DND-41 (cell line): ENCODE results near the gene BORCS6.
A peak's percentile ranks its signal among the peaks of the same experiment; 100 is the strongest.

Experiments
- ATAC-seq: fragments of 200-7000 bp; cut with Tn5 transposase; 3 replicates; pipeline ENCODE4 v1.9.1; 2021; ENCODE audit warnings: low read depth; ENCODE audit not compliant: insufficient read depth
- DNase-seq: peaks from one replicate; pipeline ENCODE4 v3.0.0-alpha.2; 2020
- H2AFZ ChIP-seq: 2 replicates; pipeline ENCODE4 v1.6.0; 2012; ENCODE audit warnings: low read depth, low read length
- H3K27ac ChIP-seq: 2 replicates; pipeline ENCODE4 v1.5.1; 2012; ENCODE audit warnings: low read length, inconsistent platforms
- H3K27me3 ChIP-seq: fragments of 200-600 bp; sonication (generic); 2 replicates; pipeline ENCODE4 v1.6.0; 2012; ENCODE audit warnings: low read length, mild to moderate bottlenecking, inconsistent platforms; ENCODE audit not compliant: insufficient read depth, poor library complexity
- H3K36me3 ChIP-seq: 2 replicates; pipeline ENCODE4 v1.5.1; 2012; ENCODE audit warnings: low read length, inconsistent platforms; ENCODE audit not compliant: insufficient read depth
- H3K4me1 ChIP-seq: 2 replicates; pipeline ENCODE4 v1.5.1; 2012; ENCODE audit warnings: mild to moderate bottlenecking, low read length; ENCODE audit not compliant: insufficient read depth
- H3K4me2 ChIP-seq: 2 replicates; pipeline ENCODE4 v1.6.0; 2012; ENCODE audit warnings: mild to moderate bottlenecking, moderate library complexity, low read length, inconsistent platforms; ENCODE audit not compliant: insufficient read depth
- H3K4me3 ChIP-seq, 2 experiments: fragments of 200-600 bp in 1 of 2; shearing (Covaris generic) in 1 of 2; 2 replicates each; pipeline ENCODE4 v1.5.1; 2012 to 2016; ENCODE audit warnings: inconsistent platforms in 2 of 2, low read length in 2 of 2, mild to moderate bottlenecking in 2 of 2, low read depth in 1 of 2, moderate library complexity in 1 of 2
- H3K79me2 ChIP-seq: 2 replicates; pipeline ENCODE4 v1.6.0; 2012; ENCODE audit warnings: low read length, inconsistent platforms; ENCODE audit not compliant: insufficient read depth
- H3K9ac ChIP-seq: 2 replicates; pipeline ENCODE4 v1.6.0; 2012; ENCODE audit warnings: low read depth, mild to moderate bottlenecking, inconsistent platforms, low read length, moderate library complexity
- H3K9me3 ChIP-seq: 2 replicates; pipeline ENCODE4 v1.5.1; 2012; ENCODE audit warnings: low read length, moderate library complexity, mild to moderate bottlenecking, inconsistent platforms; ENCODE audit not compliant: insufficient read depth, severe bottlenecking
- H4K20me1 ChIP-seq: 2 replicates; pipeline ENCODE4 v1.6.0; 2012; ENCODE audit warnings: low read length; ENCODE audit not compliant: insufficient read depth
- EZH2 ChIP-seq: IDR thresholded peaks from 3 replicates; pipeline ENCODE4 v1.6.1; 2012; ENCODE audit warnings: borderline replicate concordance, low read depth, mild to moderate bottlenecking, moderate library complexity, low read length, inconsistent platforms; ENCODE audit not compliant: severe bottlenecking
- TF ChIP-seq, protein P1 (sequence below): IDR thresholded peaks from 2 replicates; pipeline ENCODE4 v1.5.1; 2012; ENCODE audit warnings: borderline replicate concordance, low read length, moderate library complexity, mild to moderate bottlenecking; ENCODE audit not compliant: poor library complexity, severe bottlenecking; ENCODE audit errors: extremely low read depth

BORCS6 gene

DNA sequence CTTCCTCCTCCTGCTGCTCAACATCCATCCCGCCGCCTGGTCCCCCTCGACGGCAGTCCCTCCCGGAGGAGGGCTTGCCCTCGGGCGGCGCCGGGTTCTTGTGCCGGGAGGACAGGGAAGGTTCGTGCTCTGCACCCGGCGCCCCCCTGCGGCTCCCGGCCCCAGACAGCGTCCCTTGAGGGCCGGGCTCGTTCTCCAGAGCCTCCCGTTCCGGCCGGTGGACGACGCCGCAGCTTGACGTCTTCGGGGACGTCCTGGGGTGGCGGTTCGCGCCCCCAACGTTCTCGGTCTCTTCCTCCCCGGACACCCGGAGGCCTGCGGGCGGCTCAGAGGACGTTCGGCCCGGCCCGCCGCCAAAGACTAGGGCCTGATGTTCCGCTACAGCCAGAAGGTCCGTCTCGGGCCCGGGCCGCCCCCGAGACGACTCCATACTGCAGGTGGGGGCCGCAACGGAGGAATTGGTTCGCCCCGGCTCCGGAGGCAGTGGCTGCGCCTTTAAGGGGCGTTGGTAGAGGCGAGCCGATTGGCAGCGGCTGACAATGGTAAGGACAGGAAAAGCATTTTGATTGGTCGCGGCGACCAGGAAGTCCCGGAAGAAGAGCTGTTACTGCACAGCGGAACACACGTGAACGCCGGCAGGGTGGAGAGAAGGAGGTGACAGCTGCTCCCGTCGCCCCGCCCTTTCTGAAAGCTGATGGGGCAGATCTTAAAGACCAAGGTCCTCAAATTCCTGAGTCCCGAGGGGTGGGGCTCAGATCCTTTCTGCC, at the start of gene BORCS6:
Gene BORCS6, minus strand, starts transcription at position 470 of the 767 bp plus-strand sequence. Its CDS starts 40 bp downstream, at position 430.
- Histone ChIP-seq H3K27ac (peak within 1 kb of the TSS; percentile 99), H4K20me1 (peaks cover 13% of the 10 kb centered on the region), H3K79me2 (peaks cover 17% of the 10 kb centered on the region), H3K27me3 (no peaks in the 10 kb centered on the region), H3K9me3 (no peaks in the 10 kb centered on the region), H3K9ac (peak within 1 kb of the TSS; percentile 70), H3K36me3 (no peaks in the 10 kb centered on the region; the same call in 1 of the 2 replicates), H3K4me3 (peak within 1 kb of the TSS; percentile 70 to 80), H3K4me2 (peak within 1 kb of the TSS; percentile 91), H3K4me1 (peaks cover 72% of the 10 kb centered on the region), H2AFZ (peak within 1 kb of the TSS; percentile 77)
- TF ChIP-seq, protein P1, sequence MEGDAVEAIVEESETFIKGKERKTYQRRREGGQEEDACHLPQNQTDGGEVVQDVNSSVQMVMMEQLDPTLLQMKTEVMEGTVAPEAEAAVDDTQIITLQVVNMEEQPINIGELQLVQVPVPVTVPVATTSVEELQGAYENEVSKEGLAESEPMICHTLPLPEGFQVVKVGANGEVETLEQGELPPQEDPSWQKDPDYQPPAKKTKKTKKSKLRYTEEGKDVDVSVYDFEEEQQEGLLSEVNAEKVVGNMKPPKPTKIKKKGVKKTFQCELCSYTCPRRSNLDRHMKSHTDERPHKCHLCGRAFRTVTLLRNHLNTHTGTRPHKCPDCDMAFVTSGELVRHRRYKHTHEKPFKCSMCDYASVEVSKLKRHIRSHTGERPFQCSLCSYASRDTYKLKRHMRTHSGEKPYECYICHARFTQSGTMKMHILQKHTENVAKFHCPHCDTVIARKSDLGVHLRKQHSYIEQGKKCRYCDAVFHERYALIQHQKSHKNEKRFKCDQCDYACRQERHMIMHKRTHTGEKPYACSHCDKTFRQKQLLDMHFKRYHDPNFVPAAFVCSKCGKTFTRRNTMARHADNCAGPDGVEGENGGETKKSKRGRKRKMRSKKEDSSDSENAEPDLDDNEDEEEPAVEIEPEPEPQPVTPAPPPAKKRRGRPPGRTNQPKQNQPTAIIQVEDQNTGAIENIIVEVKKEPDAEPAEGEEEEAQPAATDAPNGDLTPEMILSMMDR = no peak
- TF ChIP-seq EZH2 = no peak
- DNase-seq = peak; percentile 98
- peak; percentile 76 for ATAC-seq

DNA sequence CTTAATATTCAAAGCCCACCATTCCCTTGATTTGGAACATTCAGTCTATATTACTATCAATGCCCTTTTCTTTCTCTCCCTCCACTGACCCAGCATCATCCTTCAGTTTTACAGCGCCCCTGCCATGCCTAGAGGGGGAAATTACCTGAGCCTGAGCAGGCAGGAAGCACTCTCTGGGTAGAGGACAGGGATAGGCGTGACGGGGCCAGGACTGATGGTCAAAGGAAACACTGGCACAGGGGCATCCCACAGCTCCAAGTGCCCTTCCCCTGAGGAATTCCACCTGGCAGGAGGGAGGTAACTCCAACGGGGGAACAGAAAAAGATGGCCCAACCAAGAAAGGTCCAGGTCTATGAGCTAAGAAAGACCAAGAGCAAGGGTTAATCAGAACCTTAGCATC, 47.9 kb upstream of the BORCS6 start:
- Histone ChIP-seq H3K79me2 (peaks cover 26% of the 10 kb centered on the region), H3K9me3 (no peaks in the 10 kb centered on the region), H4K20me1 (peaks cover 3% of the 10 kb centered on the region; the same call in 1 of the 2 replicates), H3K27ac (no peak overlapping the region), H3K27me3 (no peaks in the 10 kb centered on the region), H2AFZ (no peak overlapping the region), H3K4me3 (no peak overlapping the region), H3K4me2 (no peak overlapping the region), H3K4me1 (no peaks in the 10 kb centered on the region), H3K36me3 (peaks cover 92% of the 10 kb centered on the region), H3K9ac (no peak overlapping the region)
- no peak for DNase-seq
- no peak for TF ChIP-seq EZH2
- TF ChIP-seq, protein P1 = no peak
- ATAC-seq = no peak

DNA sequence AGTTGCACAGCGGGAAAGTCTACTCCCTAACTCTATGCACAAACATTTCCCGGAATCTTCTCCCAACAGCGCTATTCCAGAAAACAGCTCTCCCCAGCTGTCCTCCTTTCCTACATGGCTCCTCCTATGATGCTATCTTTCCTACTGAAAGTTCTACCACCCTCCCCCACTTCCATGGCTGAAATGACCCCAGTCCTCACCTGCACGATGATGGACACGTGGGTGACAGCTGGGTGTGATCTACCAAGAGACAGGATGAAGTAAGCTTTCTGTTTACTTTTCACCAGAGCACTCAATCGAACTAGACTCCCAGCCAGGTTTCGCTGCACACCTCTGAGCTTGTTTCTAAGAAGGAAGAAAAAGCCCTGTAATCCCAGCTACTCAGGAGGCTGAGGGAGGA, 47.2 kb upstream of the BORCS6 start:
- H2AFZ ChIP-seq = no peak overlapping the region
- peaks cover 19% of the 10 kb centered on the region for H3K79me2 ChIP-seq
- peaks cover 3% of the 10 kb centered on the region; the same call in 1 of the 2 replicates for H4K20me1 ChIP-seq
- H3K27ac ChIP-seq = no peak overlapping the region
- H3K9me3 ChIP-seq = no peaks in the 10 kb centered on the region
- DNase-seq = no peak
- H3K4me2 ChIP-seq = no peak overlapping the region
- H3K9ac ChIP-seq = no peak overlapping the region
- H3K27me3 ChIP-seq = no peaks in the 10 kb centered on the region
- no peak for TF ChIP-seq EZH2
- TF ChIP-seq, protein P1 = no peak
- H3K36me3 ChIP-seq = peaks cover 94% of the 10 kb centered on the region
- no peaks in the 10 kb centered on the region for H3K4me1 ChIP-seq
- no peak for ATAC-seq
- H3K4me3 ChIP-seq = no peak overlapping the region
